Endothelial cell of umbilical vein (primary cell): Measurements from ENCODE around the gene NAP1L5. TPM values are rescaled to one million over a fixed set of nuclear protein-coding genes. Genes with fewer than 3 reads are reported as not detected.

Experiments used
- BruUV-seq: library from RNA; stranded (reverse); fragments of 400-500 nt; replicated peaks from 2 replicates; lab custom pipeline; 2021; lab: Mats Ljungman, UMichigan
- CTCF ChIA-PET: fragments of 300-600, 350-600 bp; sonication (Branson Sonifier 250); formaldehyde crosslinking; loops from one replicate; lab custom pipeline; 2021; ENCODE audit warnings: antibody characterized with exemption, inconsistent platforms; lab: Charles Lee
- POLR2A ChIA-PET: fragments of 300-600, 350-600 bp; sonication (Branson Sonifier 250); formaldehyde crosslinking; loops from one replicate; lab custom pipeline; 2021; ENCODE audit warnings: antibody characterized with exemption, inconsistent platforms; lab: Charles Lee
- DNase-seq: peaks from one replicate; pipeline ENCODE4 v3.0.0-alpha.2; 2011; ENCODE audit warnings: low read depth, low spot score
- FAIRE-seq: peaks from 2 replicates; lab custom pipeline; 2011; peaks lifted over from hg19 to GRCh38; lab: Jason Lieb, UNC
- H2AFZ ChIP-seq: 2 replicates; pipeline ENCODE4 v1.6.0; 2012; ENCODE audit warnings: low read depth, low read length, control low read depth, inconsistent platforms
- H3K27ac ChIP-seq: 2 replicates; pipeline ENCODE4 v1.5.1; 2011; ENCODE audit warnings: low read depth, mild to moderate bottlenecking, control low read depth, low read length, moderate library complexity; ENCODE audit not compliant: insufficient read depth
- H3K27me3 ChIP-seq, 2 experiments: 2 replicates each; pipeline versions ENCODE4 v1.6.0 to v1.6.1; 2011; ENCODE audit warnings: low read length in 2 of 2, mixed read lengths in 1 of 2; ENCODE audit not compliant: control insufficient read depth in 2 of 2, insufficient read depth in 2 of 2
- H3K36me3 ChIP-seq, 2 experiments: 2 replicates in 1 of 2; 3 replicates in 1 of 2; pipeline ENCODE4 v1.5.1; 2011; ENCODE audit warnings: low read length in 2 of 2, mild to moderate bottlenecking in 1 of 2, moderate library complexity in 1 of 2; ENCODE audit not compliant: control insufficient read depth in 2 of 2, insufficient read depth in 2 of 2; ENCODE audit errors: extremely low read depth in 1 of 2
- H3K4me1 ChIP-seq: 3 replicates; pipeline ENCODE4 v1.5.1; 2011; ENCODE audit warnings: mild to moderate bottlenecking, low read length; ENCODE audit not compliant: control insufficient read depth, insufficient read depth; ENCODE audit errors: extremely low read depth
- H3K4me2 ChIP-seq: 2 replicates; pipeline ENCODE4 v1.6.1; 2011; ENCODE audit warnings: low read length, control low read depth, mixed read lengths; ENCODE audit not compliant: insufficient read depth
- H3K4me3 ChIP-seq, 3 experiments: fragments of 200-600 bp in 1 of 3; sonication (generic), shearing (Covaris generic) in 1 of 3; replicated peaks in 1 of 3; 2 replicates each; pipeline ENCODE4 v1.5.1; 2011 to 2016; ENCODE audit warnings: control low read depth in 3 of 3, low read length in 3 of 3, mild to moderate bottlenecking in 2 of 3, inconsistent platforms in 1 of 3, low read depth in 1 of 3, moderate library complexity in 1 of 3; ENCODE audit not compliant: insufficient read depth in 1 of 3
- H3K79me2 ChIP-seq: 2 replicates; pipeline ENCODE4 v1.6.0; 2012; ENCODE audit warnings: low read length, inconsistent platforms; ENCODE audit not compliant: control insufficient read depth, insufficient read depth
- H3K9ac ChIP-seq: replicated peaks from 2 replicates; pipeline ENCODE3; 2011; ENCODE audit warnings: low read length, control low read depth; ENCODE audit not compliant: insufficient read depth; ENCODE audit errors: extremely low read depth
- H3K9me1 ChIP-seq: replicated peaks from 3 replicates; pipeline ENCODE4 v1.6.0; 2011; ENCODE audit warnings: mild to moderate bottlenecking, low read length; ENCODE audit not compliant: control insufficient read depth, insufficient read depth; ENCODE audit errors: extremely low read depth
- H3K9me3 ChIP-seq: replicated peaks from 2 replicates; pipeline ENCODE4 v1.5.1; 2012; ENCODE audit warnings: low read length, inconsistent platforms; ENCODE audit not compliant: control insufficient read depth, insufficient read depth
- H4K20me1 ChIP-seq: replicated peaks from 2 replicates; pipeline ENCODE3; 2011; ENCODE audit warnings: mild to moderate bottlenecking, low read length; ENCODE audit not compliant: control insufficient read depth, insufficient read depth; ENCODE audit errors: extremely low read depth
- CTCF ChIP-seq, 2 donors: IDR thresholded peaks; 1 replicate in 1 of 2; 2 replicates in 1 of 2; pipeline ENCODE4 v1.5.1; 2011; ENCODE audit warnings: low read length in 2 of 2, mild to moderate bottlenecking in 2 of 2, moderate library complexity in 2 of 2, control low read depth in 1 of 2, inconsistent platforms in 1 of 2, low read depth in 1 of 2; ENCODE audit not compliant: insufficient read depth in 1 of 2; ENCODE audit errors: extremely low read depth in 1 of 2
- EZH2 ChIP-seq: IDR thresholded peaks from 2 replicates; pipeline ENCODE4 v1.6.1; 2012; ENCODE audit warnings: borderline replicate concordance, low read depth, mild to moderate bottlenecking, moderate library complexity, low read length, inconsistent platforms; ENCODE audit not compliant: severe bottlenecking
- FOS ChIP-seq: IDR thresholded peaks from 2 replicates; pipeline ENCODE4 v1.6.1; 2011; ENCODE audit warnings: mild to moderate bottlenecking, low read length, moderate library complexity, borderline replicate concordance; ENCODE audit not compliant: insufficient read depth
- GATA2 ChIP-seq: IDR thresholded peaks from 2 replicates; pipeline ENCODE4 v1.7.0; 2011; ENCODE audit warnings: low read depth, mild to moderate bottlenecking, moderate library complexity, mixed read lengths, low read length; ENCODE audit not compliant: insufficient read length, insufficient read depth
- JUN ChIP-seq: IDR thresholded peaks from 2 replicates; pipeline ENCODE4 v1.6.1; 2011; ENCODE audit warnings: borderline replicate concordance, low read depth; ENCODE audit not compliant: insufficient read length, insufficient read depth
- MAX ChIP-seq: IDR thresholded peaks from 2 replicates; pipeline ENCODE4 v1.6.1; 2011; ENCODE audit not compliant: insufficient read depth, insufficient read length
- MYC ChIP-seq: IDR thresholded peaks from one replicate; pipeline ENCODE4 v1.6.1; 2011; ENCODE audit warnings: mild to moderate bottlenecking, low read depth, low read length
- POLR2A ChIP-seq: IDR thresholded peaks from 2 replicates; pipeline ENCODE4 v1.6.1; 2012; ENCODE audit warnings: low read depth, mild to moderate bottlenecking, control low read depth, low read length
- POLR2AphosphoS5 ChIP-seq: IDR thresholded peaks from 2 replicates; pipeline ENCODE4 v1.6.1; 2012; ENCODE audit warnings: low read depth, mild to moderate bottlenecking, control low read depth, low read length, moderate library complexity; ENCODE audit not compliant: insufficient read depth
- dilution Hi-C: fragments of 300-500 bp; cut with MboI; formaldehyde crosslinking; loops from one replicate; pipeline ENCODE4 v1.15.0; 2019; ENCODE audit warnings: low sequenced_read_pairs; ENCODE audit not compliant: extremely low pct_ligation_motif_present
- intact Hi-C: fragments of 100-400 bp; cut with micrococcal nuclease; formaldehyde crosslinking; loops from one replicate; pipeline ENCODE4 v1.10.0; 2022
- polyA plus RNA-seq, 4 experiments: library from polyadenylated mRNA; depleted of rRNA in 3 of 4; stranded (reverse) in 3 of 4; unstranded in 1 of 4; fragments of >200 nt; gene quantifications; 2 replicates each; pipeline versions ENCODE4 v1.2.1 to v1.2.3, GENCODE V29; 2011 to 2012; ENCODE audit warnings: missing spikeins in 1 of 4
- total RNA-seq: library from RNA; stranded (reverse); gene quantifications from 2 replicates; pipeline ENCODE4 v1.2.3, GENCODE V29; 2021

The NAP1L5 gene
- total and polyA plus RNA-seq, 2 donors (not counting 3 experiments of a cell fraction or from before 2014, with no cell fraction given): 3.4 to 6.1 TPM

DNA sequence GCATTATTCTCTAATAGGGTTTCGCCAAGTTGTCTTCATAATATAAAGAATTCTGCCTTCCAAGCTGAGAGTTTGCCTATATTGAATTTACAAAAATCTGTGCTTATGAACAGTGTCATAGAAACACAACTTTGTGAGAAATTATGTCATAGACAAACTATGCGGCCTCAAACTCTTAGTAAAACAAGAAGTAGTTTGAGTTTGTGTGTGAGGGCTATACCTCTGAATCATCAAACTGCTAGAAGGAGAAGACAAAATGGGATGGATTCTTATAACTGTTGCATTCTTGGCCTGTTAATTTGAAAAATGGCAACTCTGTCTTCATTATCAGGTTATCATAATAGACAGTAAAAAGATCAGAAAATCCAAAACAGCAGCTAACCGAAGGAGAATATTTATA lies 46.1 kb upstream of the NAP1L5 start:
- no peak for TF ChIP-seq CTCF (IDR thresholded peaks at IDR 0.05; ENCODE audit: extremely low read depth in 1 of 2, insufficient read depth in 1 of 2, low read depth in 1 of 2, low read length in 2 of 2)
- no peak for TF ChIP-seq JUN
- no peak for TF ChIP-seq GATA2
- TF ChIP-seq POLR2AphosphoS5: no peak
- no peak for TF ChIP-seq FOS
- TF ChIP-seq POLR2A: no peak
- TF ChIP-seq MAX: no peak
- no peak for TF ChIP-seq MYC
- TF ChIP-seq EZH2: no peak
- Histone ChIP-seq H3K79me2 (no peaks in the 10 kb centered on the region), H3K4me1 (no peaks in the 10 kb centered on the region), H3K36me3 (peaks cover 0 to 7% of the 10 kb centered on the region in 2 experiments), H3K27me3 (no peaks in the 10 kb centered on the region), H3K9ac (no peak overlapping the region), H3K27ac (no peak overlapping the region), H3K4me2 (no peak overlapping the region), H3K4me3 (no peak overlapping the region), H4K20me1 (no peaks in the 10 kb centered on the region), H3K9me3 (no peaks in the 10 kb centered on the region), H2AFZ (no peak overlapping the region), H3K9me1 (no peaks in the 10 kb centered on the region)
- ChIA-PET CTCF (interaction anchor here (1.6 to 2.1 kb wide), 3 partner anchors 71 to 204 kb away, joined by 4 to 5 read pairs (median 5); no protein-coding TSS in a partner anchor), POLR2A (no interaction called here)
- no TSS peak for BruUV-seq
- no peak for DNase-seq
- dilution Hi-C loops (no loop called here), intact Hi-C loops (no loop called here)
- FAIRE-seq: peak; percentile 18
